GM18870 (cell line): ENCODE results near the gene MED14.
"Not testable (repeated sequence)": the region's sequence is repeated elsewhere in the genome, so short reads cannot be mapped to it uniquely, and the experiment has no call there.

Experiments used
- ATAC-seq: cut with Tn5 transposase; IDR thresholded peaks from one replicate; pipeline ENCODE4 v1.9.1; 2021; ENCODE audit warnings: moderate library complexity; ENCODE audit not compliant: unreplicated experiment

Gene MED14

DNA sequence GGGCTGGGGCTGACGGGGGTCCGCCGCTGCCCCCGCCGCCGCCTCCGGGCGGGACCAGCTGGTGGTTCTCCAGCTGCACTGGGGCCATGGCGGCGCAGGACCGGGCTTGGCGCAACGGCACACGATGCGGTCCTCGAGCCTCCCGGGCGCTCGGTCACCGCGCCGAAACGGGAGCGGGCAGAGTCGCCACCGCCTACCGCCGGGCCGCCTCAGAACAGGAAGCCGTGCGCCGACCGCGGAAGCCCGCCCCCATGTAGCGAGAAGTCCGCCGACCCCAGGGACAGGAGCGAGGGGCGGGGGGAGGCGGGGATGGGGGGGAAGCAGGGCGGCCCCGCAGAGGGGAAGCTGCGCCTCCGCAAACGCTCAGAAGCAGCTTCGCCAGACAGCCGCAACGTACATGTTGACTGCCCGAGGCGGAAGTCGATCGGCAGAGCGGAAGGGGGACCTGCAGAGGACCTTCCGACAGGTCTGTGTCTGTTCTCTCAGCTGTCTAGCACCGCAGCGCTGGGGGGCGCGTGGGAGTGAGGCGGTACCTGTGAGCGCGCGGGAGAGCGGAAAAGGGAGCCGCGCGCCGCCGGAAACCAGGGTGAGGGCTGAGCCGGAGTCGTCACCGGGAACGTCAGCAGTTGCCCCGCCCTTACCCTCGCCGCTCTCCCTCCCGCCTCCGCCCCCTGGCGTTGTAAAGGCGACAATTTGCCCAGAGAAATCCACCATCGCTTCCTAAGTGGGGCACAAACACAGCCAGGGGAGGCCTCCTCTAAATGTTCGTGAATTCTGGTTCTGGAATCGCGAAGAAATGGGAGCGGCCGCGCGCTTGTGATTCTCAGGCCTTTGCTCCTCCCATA, at the start of gene MED14:
MED14 (minus strand) TSS at position 218 of the 845 bp plus-strand sequence; CDS start at position 88, 130 bp downstream.
- ATAC-seq, result peak; percentile 86

DNA sequence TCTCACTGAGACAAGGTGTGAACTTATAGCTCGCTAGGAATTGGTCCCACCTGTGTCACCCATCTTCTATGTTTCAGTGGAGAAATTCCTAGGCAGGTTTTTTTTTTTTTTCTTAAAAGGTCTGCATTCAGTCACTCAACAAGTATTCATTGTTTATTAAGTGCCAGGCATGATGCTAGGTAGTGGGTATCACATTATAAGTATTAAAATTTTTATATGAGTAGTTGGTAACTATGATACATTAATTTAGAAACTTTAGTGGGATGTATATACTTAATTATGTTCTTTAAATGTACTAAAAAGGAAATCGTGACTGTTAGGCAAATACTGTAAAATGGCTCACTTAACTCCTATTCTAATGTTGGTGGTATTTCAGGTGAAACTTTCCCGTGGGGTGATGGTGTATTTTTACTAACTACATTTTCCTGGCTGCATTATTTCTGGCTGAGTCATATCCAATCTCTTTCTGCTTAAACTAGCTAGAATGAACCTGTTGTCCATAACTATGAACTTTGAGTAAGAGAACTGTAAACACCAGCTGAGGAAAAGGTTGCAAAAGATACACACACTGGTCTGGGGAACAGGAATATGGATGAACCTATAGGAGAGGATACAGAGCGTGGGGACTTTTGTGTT, 49.3 kb upstream of the MED14 start:
- no peak for ATAC-seq

DNA sequence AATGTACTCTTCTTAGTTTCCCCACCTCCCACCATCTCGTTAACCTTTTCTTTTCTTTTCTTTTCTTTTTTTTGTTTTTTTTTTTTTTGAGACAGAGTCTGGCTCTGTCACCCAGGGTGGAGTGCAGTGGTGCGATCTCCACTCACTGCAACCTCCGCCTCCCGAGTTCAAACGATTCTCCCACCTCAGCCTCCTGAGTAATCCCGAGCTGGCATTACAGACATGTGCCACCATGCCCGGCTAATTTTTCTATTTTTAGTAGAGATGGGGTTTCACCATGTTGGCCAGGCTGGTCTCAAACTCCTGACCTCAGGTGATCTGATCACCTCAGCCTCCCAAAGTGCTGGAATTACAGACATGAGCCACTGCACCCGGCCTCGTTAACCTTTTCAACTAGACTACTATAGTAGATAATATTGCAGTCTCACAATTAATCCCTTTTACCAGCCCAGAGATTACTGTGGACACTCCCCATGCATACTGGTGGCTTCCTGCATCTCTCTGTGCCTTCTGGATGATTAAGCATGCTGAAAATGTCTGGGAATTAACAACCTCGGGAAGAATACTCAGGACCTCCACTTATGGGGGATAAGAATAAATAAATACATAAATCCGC, 47.4 kb upstream of the MED14 start:
- ATAC-seq, result not testable (repeated sequence)

DNA sequence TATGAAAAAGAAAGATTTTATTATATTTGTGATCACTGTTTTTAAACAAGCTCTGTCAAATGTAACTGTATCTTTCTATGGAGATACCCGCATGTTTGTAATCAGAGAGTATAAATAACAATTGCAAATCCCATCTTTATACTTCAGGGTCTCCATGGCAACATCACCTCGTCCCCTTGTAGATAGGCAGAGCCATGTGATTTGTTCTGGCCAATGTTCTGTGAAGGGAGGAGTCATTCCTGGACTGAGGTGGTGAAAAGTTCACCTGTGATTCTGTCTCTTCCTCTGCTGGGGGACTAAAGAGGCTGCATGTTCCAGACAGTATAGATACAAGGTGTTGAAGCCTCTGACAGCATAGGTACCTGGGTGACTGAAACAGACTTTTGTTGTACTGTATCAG, 45.6 kb upstream of the MED14 start:
- ATAC-seq, result no peak

DNA sequence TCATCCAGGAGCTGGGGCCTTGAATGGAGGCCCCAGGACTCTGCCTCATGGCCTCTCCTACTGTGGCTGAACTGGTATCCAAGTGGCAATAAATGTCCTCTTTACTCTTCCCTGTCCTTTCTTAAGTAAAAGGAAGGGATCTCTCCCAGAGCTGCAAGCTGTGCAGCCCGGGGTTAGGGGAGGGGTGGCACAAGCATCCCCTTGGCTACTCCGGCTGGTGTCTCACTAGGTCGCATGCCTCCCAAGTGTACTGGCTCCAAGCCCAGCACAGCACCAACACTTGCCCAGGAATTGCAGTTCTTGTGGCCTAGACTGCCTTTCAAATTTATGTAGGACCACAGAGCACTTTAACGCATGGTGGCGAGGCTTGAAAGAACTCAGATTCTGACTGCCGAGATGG, 44.7 kb upstream of the MED14 start:
- no peak for ATAC-seq

DNA sequence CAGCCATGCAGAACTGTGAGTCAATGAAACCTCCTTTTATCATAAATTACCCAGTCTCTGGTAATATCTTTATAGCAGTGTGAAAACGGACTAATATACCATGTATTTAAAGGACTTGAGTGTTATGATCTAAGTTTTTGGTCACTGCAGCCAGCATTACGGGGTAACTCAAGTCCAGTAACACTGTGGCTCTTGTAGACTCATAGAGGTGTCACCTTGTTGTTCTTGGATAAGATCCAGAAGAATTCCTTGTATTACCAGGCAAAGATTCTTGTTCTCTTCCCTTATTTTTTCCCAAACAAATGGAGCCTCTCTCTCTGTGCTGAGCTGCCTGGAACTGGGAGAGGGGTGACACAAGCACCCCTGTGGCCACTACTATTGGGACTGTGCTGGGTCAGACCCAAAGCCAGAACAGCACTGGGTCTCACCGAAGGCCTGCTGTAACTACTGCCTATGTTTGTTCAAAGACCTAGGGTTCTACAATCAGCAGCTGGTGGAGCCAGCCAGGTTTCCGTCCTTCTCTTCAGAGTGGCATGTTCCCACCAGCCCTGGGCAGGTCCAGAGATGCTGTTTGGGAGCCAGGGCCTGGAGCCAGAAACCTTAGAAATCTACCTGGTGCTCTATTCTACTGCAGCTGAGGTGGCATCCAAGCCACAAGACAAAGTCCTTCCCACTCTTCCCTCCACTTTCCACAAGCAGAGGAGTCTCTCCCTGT, 43.7 kb upstream of the MED14 start:
- no peak for ATAC-seq

DNA sequence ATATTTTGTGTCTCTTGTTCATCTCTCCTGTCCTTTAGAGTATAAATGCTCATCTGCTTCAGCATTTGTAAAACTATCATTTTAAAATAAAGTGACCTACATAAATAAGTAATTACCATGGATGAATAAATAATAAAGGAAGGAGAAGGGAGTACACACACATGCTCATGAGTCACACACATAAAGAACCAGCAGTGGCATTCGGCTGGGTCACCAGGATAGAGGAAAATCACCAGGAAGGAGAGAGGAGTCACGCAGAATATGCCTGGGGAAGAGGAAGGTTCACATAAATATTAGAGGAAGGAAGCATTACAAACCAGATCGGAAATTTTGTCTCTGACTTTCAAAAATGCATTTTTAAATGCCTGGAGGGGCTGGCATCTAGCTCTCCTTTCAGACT, 38.5 kb upstream of the MED14 start:
- ATAC-seq, result no peak

DNA sequence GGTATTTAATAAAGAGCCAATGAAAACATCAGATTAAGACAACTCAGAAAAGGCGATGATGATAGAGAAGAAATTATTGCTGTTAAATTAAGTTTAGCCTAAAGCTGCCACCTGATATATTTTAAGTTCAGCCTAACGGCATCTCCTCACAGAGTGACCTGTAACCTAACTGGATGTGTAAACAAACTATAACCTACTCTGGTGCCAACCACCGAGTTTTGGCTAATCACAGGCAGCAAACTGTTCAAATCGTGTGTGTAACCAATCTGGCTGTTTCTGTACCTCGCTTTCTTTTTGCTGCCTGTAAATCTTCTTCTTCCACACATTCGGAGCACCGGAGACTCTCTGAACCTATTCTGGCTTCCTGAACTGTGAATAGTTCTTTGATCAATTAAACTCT, 37.8 kb upstream of the MED14 start:
- no peak for ATAC-seq

DNA sequence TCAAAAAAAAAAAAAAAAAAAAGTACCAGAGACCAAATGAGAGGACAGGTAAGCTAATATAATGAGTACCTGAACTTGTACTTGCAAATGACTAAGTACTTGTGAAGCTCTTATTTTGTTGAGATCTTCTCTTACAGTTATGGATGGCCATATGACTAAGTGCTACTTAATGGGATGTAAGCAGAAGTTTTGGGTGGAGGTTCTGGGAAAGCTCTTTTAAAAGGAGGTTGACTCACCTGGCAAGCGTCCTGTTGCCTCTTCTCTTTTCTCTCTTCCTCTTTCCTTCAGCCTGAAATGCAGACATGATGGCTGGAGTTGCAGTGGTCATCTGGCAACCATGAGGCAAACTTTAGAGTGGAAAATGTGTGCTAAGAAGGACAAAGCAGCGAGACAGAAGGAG, 36.9 kb upstream of the MED14 start:
- no peak for ATAC-seq

DNA sequence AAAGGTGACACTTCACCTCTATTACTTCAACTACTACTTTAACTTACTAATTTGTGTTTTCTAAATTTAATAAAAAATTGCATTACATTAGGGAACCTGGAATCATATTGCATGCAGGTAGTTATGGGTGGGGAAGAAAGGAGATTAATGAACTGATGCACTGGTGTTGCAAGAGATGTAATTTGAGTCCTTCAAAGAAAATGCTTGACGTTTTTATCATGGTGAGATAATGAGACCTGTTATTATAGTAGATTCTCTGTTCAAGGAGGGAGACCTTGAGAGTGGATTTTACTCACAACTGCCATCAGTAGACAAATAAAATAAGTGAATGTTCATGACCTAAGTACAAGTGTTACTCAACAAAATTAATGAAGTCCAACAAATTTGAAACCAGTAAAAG, 26.4 kb upstream of the MED14 start:
- no peak for ATAC-seq

DNA sequence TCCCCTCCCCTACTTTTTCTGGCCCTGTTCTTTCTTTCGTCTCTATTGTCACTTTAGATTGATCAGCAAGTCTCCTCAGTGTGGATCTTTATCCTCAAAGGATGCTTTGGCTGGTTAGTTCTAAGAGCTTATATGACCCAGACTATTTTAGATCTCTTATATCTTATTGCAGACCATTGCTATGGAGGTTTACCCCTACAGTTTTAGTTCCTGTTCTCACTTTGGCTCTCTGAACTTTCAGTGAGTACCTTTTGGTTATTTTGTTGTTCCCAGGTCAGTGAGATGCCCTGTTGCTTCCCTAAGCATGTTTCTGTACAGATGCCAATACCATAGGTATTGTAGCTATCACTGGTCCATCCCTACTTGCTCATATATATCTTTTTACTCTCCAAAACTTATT, 24.0 kb upstream of the MED14 start:
- no peak for ATAC-seq

DNA sequence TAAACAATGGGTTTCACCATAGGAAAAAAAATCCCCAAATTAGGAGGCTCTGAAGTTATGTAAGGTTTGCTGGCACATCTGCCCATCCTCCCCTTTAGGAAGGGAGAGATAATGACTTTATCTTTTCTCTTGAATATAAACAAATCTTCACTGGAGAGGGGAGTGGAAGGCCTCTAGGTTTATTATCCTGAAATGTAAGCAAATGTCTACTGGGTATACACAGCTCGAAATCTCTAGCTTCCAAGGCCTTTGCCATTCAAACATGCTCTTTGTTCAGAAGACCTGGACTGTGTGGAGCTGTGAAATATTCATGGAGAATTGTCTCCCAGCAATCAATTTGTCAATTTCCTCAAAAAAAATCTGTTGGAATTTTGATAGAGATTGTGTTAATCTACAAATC, 21.7 kb upstream of the MED14 start:
- ATAC-seq, result no peak

DNA sequence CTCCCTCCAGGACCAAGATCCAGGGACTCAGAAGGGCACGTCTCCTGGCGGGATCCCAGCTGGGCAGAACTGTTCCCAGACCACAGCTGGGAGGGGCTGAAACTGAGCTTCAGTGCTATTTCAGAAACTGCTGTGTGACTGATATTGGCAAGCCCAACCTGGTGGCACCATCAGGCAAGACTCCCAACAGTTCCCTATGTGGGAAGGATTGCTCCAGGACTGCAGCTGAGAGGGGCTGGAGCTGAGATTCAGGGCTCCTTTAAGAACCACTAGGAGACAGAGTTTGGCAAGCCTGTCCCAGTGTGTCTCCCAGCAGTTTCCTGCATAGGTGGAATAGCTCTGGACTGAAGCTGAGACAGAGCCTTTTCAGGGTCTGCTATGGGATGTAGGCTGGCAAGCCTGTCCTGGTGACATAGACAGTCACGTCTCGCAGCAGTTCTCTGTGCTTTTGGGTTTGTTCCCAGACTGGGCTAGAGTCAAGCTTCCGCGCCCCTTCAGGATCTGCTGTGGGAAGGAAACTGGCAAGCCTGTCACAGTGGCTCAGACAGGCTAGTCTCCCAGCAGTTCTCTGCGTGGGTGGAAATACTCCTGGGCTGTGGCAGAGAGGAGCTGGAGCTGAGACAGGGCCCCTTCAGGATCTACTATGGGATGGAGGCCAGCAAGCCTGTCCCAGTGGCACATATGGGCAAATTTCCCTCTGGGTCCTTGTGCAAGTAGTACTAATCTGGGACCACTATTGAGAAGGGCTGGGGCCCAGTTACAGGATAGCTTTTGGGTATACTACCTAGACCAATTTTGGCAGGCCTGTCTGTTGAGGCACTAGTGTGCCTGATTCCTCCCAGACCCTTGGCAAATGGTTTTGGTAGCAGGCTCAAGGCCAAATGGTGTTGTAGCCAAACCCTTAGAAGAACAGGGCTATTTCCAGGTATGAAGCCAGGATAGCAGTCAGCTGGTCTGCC, 20.2 kb upstream of the MED14 start:
- no peak for ATAC-seq

DNA sequence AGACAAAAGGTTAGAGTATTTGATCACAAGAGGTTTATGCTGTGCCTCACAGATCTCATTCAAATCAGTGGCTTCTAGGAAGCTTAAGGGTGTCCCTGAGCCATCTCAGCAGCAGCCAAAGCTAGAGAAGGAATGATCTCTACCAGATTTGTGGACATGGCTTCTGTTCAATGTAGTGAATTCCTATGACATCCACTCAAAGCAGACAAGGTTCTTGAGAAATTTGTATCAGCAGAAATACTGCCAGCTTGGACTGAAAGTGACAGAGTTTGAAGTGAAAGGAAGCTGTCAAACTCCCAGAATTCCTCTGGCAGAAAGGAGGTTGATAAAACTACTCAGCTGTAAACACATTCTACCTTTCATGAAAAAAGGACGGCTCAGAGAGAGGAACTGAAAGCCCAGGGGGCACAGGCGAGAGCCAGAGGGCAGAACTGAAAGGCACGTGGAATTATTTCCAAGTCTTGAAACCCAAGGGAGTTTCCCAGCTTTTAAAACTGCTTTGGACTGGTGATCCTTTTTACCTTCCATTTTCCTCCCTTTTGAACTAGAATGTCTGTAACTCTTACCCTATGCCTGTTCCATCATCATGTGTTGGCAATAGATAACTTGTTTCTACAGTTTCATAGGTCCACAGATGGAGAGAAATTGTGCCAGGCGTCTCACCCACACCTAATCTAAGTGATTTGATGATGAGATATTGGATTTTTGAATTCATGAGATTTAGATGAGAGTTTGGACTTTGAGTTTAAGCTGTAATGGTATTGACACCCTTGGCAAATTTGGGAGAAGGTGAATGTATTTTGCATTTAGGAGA, 14.5 kb upstream of the MED14 start:
- ATAC-seq, result no peak

DNA sequence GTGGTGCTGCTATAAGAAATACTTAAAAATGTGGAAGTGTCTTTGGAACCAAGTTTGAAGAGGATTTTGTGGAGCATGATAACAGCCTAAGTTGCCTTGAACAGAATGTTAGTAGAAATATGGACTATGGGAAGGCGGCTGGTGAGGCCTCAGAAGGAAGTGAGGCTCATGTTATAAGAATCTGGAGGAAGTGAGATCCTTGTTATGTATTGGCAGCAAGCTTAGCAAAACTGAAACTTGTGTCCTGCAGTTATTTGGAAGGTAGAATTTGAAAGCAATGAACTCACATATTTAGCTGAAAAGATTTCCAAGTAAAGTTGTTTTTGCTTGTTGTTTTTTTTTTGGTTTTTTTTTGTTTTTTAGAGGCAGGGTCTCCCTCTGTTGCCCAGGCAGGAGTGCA, 13.6 kb upstream of the MED14 start:
- ATAC-seq, result no peak

DNA sequence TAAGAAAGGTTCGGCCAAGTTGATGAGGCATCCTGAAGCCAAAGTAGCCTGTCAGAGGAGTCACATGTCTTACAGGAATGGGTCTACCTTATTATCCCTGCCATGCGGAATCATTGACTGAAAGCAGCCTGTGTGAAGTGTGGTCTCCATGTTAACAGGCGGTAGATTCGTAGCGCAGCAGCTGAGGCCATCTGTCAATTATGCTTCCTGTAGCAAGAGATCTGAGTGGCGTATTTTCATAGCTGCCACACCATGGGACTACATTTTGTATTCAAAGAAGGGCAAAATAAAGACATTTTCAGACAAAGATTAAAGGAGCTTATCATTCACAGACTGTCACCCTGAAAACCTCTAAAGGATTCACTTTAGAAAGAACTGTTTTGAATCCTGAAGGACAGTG, 11.2 kb upstream of the MED14 start:
- no peak for ATAC-seq

DNA sequence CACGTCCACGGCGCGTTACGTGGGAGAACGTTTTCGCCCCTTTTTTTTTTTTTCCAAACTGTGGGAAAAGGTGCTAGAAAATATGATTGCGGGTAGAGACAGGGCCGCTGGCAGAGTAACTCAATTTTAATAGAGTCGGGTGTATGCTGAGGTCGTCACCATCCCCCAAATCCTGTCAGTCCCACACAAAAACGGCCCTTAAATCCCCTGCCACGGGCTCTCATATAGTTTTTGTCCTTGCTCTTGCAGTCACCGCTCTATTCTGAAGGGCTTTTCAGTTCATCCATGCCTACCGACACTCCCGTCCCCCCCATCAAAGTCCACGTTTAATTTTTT, 796 bp upstream of the MED14 start:
- no peak for ATAC-seq

DNA sequence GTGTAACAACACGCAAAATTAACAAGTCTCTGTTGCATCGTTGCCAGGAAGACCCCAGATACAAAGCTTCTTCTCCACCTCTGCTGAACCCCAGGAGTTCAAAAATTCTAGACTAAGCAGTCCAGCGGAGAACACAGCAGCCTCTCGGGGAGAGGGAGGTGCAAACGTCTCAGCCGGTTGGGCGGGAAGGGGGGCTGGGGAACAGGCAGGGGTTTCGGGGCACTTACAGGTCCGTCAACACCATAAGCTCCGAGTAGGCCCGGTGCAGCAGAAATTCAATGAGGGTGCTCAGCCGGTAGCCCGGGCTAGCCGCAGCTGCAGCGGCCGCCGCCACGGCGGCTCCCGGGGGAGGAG, 394 bp downstream of the MED14 start:
- ATAC-seq, result no peak

DNA sequence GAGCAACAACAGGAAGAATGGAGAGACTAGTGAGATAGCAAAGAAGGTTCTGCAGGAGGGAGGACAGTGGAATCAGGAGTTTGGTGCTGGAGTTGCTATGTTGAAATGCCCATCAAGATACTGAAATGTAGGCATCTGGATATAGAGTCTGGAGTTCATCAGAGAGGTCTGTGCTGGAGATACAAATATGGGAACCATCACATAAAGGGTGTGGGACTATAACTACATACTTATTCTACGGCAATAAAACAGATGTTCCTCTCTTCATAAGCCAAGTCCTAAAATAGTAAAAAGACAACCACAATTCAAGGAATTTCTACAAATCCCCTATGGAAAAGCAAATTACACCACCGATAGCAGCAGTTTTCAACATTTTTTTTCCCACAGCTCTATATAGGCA, 1.6 kb downstream of the MED14 start:
- no peak for ATAC-seq

DNA sequence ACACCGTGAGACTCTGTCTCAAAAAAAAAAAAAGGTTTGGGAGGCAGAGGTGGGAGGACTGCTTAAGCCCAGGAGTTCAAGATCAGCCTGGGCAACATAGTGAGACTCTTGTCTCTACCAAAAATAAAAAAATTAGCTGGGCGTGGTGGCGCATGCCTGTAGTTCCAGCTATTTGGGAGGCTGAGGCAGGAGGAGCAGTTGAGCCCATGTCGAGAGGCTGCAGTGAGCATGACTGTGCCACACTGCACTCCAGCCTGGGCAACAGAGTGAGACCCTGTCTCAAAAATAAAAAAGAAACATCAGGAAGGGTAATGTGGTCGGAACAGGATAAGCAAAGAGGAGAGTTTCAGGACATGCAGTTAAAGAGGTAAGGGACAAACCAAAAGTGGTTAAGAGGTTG, 2.8 kb downstream of the MED14 start:
- not testable (repeated sequence) for ATAC-seq
